Activated CD8-positive, alpha-beta memory T cell treated with anti-CD3 and anti-CD28 coated beads, Interleukin-2, amount 50 U/mL, for 1 hour (primary cell): ENCODE results near the gene PPARG.
"Not testable (repeated sequence)": the region's sequence is repeated elsewhere in the genome, so short reads cannot be mapped to it uniquely, and the experiment has no call there.

Experiments used
- DNase-seq: peaks from one replicate; pipeline ENCODE4 v3.0.0-alpha.2; 2020; ENCODE audit errors: extremely low read depth

The PPARG gene

DNA sequence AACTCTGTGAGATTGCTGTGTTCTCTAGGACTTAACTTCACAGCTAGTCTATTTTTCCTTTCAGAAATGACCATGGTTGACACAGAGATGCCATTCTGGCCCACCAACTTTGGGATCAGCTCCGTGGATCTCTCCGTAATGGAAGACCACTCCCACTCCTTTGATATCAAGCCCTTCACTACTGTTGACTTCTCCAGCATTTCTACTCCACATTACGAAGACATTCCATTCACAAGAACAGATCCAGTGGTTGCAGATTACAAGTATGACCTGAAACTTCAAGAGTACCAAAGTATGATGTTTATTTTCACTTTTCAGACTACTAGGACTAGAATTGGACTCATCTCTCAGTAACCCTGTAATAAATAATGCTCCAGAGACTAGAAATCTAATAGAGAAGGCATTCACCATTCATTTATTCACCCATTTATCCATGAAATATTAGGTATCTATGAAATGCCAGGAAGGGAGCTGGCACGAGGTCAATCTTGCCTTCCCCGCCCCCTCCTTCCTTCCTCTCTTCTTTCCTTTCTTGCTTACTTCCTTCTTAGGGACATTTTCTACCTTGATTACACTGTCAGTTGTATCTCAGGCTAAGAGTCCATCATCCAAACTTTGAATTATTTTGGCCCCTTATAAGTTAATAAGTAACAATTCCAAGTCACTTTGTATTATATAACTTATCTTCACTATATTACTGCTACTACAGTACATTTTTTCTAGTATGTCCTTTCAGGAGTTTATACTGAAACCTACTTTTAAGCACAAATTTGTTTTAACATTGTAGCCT lies 91.0 kb downstream of the PPARG start:
- DNase-seq, result no peak

DNA sequence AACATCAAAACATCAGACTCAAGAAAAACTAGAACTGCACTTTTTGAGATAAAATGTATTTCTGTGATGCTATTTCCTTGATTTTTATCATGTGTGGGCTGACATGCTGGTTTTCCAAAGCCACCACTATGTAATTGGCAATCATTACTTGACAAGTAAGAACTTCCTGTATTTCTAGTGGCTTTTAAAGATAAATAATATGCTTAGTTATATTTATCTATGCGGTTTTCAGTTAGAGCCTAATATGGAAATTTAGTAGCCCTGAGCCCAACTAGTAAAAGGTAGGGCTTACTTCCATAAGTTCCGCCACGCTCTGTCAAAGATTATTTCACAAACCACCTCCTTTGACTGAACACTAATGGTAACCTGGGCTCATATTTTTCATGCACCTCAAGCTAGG lies 91.6 kb downstream of the PPARG start:
- DNase-seq, result no peak

GRCh38 chr3:12381199-12381598 lies 92.3 kb downstream of the PPARG start:
- DNase-seq, result no peak

- no peak for DNase-seq
These were observed 94.3 kb downstream of the PPARG start for GRCh38 chr3:12383218-12383617.

DNA sequence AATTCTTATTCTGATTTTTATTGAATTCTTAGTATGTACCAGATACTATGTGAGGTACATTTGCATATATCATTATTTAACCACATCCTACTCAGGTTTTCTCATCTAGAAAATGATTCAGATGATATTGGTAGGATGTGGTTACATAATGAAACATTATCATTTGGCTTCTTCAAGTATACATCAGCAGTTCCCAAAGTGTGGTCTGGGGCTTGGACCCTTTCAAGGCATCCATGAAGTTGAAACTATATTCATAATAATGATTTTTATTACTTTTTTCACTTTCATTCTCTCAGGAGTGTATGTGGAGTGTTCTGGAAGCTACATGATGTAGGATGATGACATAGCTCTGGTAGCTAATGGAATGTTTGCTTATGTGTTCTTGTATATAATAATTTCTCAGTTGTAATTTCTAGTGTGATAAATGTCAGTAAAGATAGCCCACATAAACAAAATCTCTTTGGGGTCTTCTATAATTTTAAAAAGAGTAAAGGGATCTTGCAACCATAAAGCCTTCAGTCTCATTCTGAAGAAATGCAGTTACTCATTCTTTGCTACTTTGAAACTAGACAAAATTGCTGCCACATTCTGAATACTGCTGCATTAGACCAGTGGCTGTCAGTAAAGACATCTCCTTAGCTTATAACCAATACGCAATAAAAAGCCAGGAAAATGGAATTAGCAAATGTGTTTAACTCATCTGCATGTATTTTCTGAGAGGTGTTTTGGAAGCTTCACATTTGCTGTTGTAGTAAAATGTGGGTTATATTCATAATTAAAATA lies 95.8 kb downstream of the PPARG start:
- DNase-seq, result no peak

DNA sequence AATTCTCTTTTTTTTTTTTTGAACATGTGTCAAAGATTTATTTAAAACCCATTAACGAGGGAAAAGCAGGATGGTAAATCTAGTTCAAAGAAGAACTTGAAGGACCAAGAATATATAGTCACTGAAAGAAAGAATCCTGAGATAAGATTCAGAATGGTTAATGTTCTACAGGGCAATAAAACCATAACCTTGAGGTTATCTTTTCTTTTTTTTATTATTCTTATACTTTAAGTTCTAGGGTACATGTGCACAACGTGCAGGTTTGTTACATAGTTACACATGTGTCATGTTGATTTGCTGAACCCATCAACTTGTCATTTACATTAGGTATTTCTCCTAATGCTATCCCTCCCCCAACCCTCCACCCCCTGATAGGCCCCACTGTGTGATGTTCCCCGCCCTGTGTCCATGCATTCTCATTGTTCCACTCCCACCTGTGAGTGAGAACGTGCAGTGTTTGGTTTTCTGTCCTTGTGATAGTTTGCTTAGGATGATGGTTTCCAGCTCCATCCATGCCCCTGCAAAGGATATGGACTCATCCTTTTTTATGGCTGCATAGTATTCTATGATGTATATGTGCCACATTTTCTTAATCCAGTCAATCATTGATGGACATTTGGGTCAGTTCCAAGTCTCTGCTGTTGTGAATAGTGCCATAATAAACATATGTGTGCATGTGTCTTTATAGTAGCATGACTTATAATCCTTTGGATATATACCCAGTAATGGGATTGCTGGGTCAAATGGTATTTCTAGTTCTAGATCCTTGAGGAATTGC lies 97.8 kb downstream of the PPARG start:
- DNase-seq, result not testable (repeated sequence)

DNA sequence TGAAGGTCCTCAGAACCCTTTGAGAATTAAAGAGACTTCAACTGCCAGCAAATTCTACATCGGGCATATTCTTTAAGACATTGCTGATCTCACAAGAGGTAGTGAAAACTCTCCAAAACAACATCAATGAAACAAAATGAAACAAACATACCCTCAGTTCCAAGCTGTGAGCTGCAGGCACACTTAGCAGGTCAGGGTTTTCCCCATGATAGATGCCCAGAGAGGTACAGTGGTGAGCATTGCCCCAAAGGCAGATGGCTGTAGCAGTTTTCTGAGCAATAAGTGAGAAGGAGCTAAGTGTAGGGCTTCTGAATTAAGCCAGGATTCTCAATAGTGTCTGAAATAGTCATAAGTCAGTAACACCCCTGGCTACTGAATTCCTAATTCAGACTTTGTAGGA lies 99.3 kb downstream of the PPARG start:
- no peak for DNase-seq

DNA sequence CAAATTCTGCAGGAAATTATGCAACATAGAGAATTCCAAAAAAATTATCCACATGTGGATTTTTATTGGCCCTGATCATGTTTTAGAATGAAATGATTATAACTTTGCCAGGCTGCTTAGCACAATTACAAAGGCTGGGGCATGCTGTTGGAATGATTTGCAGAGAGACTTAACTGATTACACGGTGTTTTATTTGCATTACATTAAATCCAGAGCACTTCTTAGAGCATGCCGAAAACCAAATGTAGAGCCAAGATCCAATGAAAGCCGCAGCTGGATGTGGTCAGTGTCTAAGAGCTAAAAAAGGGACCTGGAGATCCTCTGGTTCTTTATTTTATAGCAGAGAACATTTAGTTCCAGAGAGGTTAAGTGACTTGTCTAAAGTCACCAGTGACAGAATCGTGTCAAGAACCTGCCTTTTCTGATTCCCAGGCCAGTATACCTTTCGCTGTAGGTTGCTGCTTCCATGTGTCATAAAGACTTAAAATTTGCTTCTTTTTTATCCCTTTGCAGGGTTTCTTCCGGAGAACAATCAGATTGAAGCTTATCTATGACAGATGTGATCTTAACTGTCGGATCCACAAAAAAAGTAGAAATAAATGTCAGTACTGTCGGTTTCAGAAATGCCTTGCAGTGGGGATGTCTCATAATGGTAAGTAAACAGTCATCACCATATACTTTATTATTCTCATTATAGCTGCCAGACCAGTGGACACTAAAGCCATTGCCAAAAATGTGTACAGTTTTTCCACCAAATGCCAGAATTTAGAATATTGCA lies 103.4 kb downstream of the PPARG start:
- DNase-seq, result no peak

DNA sequence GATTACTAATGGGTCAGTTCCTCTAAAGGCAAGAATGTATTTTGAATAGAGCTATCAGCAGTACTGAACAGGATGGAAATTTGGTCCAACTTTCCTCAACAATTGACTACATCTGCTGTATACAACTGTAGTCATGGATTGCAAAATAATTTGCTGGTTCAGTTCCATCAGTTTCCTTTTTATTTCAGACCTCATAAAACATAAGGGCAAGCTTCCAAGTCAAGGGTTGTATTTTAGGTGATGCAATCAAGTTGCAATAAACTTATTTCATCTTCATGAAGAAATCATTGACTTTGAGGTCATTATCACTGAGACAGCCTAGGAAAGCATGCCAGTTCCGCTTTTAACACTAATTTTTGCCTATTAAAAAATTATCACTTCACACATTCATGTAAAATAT lies 105.0 kb downstream of the PPARG start:
- no peak for DNase-seq

GRCh38 chr3:12394569-12395271 lies 105.8 kb downstream of the PPARG start:
- DNase-seq, result no peak

DNA sequence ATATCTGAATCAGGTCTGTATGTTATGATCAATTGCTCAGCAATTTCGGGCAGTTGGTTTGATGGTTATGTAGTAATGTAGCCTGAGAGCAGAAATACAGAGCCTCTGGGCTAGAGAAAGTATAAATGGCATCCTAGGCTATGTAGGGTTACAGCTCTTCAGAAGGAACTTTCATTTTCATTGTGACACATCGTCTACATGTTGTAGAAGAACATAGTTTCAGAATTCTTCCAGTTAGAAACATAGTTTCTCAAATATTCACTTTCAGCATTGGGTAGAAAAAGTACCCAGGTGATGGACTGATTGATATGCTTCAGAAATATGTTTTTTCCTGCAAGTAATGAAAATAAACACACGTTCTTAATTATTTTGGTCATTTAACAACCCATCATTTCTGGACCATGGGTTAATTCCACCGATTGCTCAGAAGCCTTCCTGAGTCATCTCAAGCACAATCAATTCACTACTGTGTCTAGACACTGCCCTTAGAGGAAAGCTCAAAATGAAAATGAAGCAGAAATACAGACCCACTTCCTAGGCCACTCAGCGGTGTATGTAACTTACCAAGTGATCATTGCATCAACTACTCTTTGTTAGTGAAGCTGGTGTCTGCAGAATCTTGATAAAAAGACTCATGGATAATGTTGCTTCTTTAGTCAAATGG lies 106.6 kb downstream of the PPARG start:
- no peak for DNase-seq

DNA sequence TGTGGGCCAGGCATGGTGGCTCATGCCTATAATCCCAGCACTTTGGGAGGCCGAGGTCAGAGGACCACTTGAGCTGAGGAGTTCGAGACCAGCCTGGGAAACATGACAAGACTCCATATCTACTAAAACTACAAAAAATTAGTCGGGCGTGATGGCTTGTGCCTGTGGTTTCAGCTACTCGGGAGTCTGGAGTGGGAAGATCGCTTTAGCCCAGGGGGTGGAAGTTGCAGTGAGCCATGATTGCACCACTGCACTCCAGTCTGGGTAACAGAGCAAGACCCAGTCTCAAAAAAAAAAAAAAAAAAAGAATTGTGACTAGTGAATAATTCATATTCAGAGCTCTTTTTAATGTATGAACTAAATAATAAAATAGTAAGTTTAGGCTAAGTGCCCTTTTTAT lies 107.6 kb downstream of the PPARG start:
- no peak for DNase-seq

- DNase-seq, result no peak
These were observed 110.4 kb downstream of the PPARG start for GRCh38 chr3:12399226-12399625.

GRCh38 chr3:12400616-12401194 lies 111.8 kb downstream of the PPARG start:
- no peak for DNase-seq

DNA sequence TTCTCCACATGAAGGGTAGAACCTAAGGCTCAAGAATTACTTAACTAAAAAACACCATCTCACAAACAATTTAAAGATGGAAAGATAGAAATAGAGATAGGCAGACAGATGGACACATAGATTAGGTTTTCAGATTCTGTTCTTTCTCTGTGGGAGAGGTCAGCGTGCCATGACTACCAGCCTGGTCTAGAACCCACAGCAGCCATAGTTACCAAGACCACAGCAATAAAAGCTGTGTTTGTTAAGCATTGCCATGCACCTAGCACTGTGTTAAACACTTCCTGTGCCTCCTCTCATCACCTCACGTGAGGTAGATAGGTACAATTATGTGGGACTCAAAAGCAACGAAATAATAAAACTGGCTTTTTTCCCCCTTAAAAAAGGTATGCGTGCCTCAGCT lies 112.3 kb downstream of the PPARG start:
- no peak for DNase-seq

DNA sequence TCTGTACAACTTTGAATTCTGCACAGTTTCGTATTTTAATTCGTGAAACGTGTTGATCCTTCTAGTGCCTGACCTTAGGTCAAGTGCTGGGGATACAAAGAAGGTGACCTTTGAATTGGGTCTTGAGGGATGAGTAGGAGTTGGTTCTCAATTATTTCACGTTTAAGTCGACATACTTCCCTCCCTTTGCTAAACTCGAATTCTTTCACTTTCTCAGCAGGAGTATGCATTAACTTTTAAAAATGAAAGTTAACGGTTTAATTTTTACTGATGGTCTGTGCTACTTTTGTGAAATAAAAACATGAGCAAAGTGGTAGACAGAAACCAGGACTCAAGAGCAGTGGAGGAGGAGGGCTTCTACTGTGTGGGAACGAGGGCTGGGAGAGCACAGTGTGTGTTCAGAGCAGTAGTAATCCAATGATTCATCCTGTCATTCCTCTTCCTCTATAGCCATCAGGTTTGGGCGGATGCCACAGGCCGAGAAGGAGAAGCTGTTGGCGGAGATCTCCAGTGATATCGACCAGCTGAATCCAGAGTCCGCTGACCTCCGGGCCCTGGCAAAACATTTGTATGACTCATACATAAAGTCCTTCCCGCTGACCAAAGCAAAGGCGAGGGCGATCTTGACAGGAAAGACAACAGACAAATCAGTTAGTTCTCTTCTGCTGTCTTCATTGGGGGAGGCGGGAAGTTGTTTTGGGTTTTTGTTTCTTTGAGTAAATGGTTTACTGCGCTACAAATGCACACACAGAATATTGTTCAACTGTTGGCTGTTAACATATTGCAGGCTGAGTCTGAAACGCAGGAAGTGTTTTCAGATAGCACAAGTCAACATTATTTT lies 116.8 kb downstream of the PPARG start:
- no peak for DNase-seq

DNA sequence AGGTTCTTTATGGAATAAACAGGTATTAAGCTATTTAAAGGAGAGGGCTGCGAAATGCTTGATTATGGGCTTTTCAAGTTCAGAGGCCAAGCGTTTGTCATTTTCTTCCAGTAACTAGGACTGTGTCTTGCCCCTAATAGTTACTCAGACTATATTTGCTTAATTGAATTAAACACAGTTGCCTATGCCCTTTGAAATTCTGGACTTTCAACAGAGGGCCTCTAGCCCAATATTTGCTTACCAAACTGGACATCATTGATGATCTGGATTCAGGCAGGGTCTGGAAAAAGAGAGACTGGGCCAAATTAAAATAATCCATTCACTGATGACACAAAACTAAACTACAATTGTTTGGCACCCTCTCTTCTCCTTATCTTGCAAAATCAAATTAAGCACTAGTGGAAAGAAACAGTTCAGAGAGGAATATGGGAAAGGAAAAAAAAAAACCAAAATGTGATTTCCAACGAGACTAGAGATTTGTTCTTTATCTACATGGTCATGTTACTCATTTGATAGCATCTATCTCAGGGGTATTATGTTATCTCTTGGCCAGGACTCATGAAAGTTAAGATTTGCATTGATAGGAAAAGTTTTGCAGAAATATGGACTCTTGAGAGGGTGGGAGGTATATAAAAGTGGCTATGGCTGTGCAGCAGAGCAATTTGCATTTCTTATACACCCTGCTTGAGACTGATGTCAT lies 120.3 kb downstream of the PPARG start:
- DNase-seq, result no peak
